MM.1S (cell line): ENCODE results near the gene TTLL11.
"Not testable (repeated sequence)": the region's sequence is repeated elsewhere in the genome, so short reads cannot be mapped to it uniquely, and the experiment has no call there.

Experiments
- EZH2 ChIP-seq: fragments of 300-600 bp; sonication (generic); optimal IDR thresholded peaks from 2 replicates; pipeline ENCODE3; 2017; ENCODE audit warnings: low read depth, mild to moderate bottlenecking, antibody characterized with exemption, low read length, mixed read lengths
- EZH2phosphoT487 ChIP-seq: fragments of 300-600 bp; sonication (generic); IDR thresholded peaks from 2 replicates; pipeline ENCODE4 v1.6.1; 2018; ENCODE audit warnings: antibody characterized with exemption, low read length
- TF ChIP-seq, protein P1 (sequence below): fragments of 300-600 bp; sonication (generic); IDR thresholded peaks from 2 replicates; pipeline ENCODE4 v1.5.1; 2016; ENCODE audit warnings: antibody characterized with exemption, low read length, mixed read lengths

DNA sequence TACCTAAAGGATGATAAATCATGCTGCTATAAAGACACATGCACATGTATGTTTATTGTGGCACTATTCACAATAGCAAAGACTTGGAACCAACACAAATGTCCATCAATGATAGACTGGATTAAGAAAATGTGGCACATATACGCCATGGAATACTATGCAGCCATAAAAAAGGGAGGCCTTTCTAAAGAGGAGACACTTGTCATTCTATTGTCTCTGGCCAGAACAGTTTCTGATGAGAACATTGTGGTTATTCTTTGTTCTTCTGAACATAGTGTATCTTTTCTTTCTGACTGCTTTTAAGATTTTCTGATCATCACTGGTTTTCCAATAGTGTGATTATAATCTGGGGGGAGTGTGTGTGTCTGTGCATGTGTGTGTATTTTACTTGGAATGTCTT is 112.4 kb downstream of the TTLL11 start:
- TF ChIP-seq EZH2phosphoT487, EZH2: not testable (repeated sequence)
- TF ChIP-seq, protein P1, sequence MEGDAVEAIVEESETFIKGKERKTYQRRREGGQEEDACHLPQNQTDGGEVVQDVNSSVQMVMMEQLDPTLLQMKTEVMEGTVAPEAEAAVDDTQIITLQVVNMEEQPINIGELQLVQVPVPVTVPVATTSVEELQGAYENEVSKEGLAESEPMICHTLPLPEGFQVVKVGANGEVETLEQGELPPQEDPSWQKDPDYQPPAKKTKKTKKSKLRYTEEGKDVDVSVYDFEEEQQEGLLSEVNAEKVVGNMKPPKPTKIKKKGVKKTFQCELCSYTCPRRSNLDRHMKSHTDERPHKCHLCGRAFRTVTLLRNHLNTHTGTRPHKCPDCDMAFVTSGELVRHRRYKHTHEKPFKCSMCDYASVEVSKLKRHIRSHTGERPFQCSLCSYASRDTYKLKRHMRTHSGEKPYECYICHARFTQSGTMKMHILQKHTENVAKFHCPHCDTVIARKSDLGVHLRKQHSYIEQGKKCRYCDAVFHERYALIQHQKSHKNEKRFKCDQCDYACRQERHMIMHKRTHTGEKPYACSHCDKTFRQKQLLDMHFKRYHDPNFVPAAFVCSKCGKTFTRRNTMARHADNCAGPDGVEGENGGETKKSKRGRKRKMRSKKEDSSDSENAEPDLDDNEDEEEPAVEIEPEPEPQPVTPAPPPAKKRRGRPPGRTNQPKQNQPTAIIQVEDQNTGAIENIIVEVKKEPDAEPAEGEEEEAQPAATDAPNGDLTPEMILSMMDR: not testable (repeated sequence)
